Tibial artery (tissue), 4 donors: ENCODE measurements around the gene FAM47E.

Source experiments
- DNase-seq, 2 donors: peaks; one replicate each; pipeline ENCODE4 v3.0.0-alpha.2; 2019
- H3K27ac ChIP-seq, 2 donors: fragments of 200-600 bp; sonication (generic) in 1 of 2; 1 replicate in 1 of 2; 2 replicates in 1 of 2; pipeline ENCODE4 v1.5.1; 2018 to 2019; ENCODE audit warnings: mild to moderate bottlenecking in 1 of 2
- H3K27me3 ChIP-seq, 2 donors: fragments of 200-600 bp; sonication (generic) in 1 of 2; one replicate each; pipeline versions ENCODE4 v1.5.1 to v1.6.0; 2016 to 2019
- H3K36me3 ChIP-seq, 3 donors: fragments of 200-600 bp; sonication (generic) in 2 of 3; one replicate each; pipeline ENCODE4 v1.5.1; 2016 to 2019; ENCODE audit warnings: mild to moderate bottlenecking in 2 of 3
- H3K4me1 ChIP-seq, 4 donors: fragments of 200-600 bp; sonication (generic) in 2 of 4; 1 replicate in 3 of 4; 2 replicates in 1 of 4; pipeline ENCODE4 v1.5.1; 2016 to 2019
- H3K4me3 ChIP-seq, 2 donors: fragments of 200-600 bp; sonication (generic) in 1 of 2; 1 replicate in 1 of 2; 2 replicates in 1 of 2; pipeline ENCODE4 v1.5.1; 2018 to 2019; ENCODE audit warnings: mild to moderate bottlenecking in 2 of 2
- H3K9me3 ChIP-seq, 3 donors: fragments of 200-600 bp; sonication (generic) in 1 of 3; one replicate each; pipeline ENCODE4 v1.5.1; 2016 to 2019
- intact Hi-C: fragments of 100-400 bp; cut with DNase I; formaldehyde crosslinking; loops from one replicate; pipeline ENCODE4 v1.15.0; 2023; ENCODE audit warnings: low total_unique reads
- TF ChIP-seq, protein P1 (sequence below), 2 experiments: fragments of 200-600 bp in 1 of 2; fragments of 450-650 bp in 1 of 2; IDR thresholded peaks; one replicate each; pipeline ENCODE4 v1.5.1; 2017 to 2019; ENCODE audit warnings: antibody characterized with exemption in 2 of 2, mild to moderate bottlenecking in 1 of 2, moderate library complexity in 1 of 2

Gene FAM47E

GRCh38 chr4:76301775-76302162 is 50.2 kb downstream of the FAM47E start:
- Histone ChIP-seq H3K27me3 (no peaks in the 10 kb centered on the region), H3K36me3 (no peaks in the 10 kb centered on the region), H3K4me3 (no peak overlapping the region), H3K27ac (peak overlapping the region in 1 of 2 donors; percentile 25), H3K4me1 (peaks cover 0 to 20% (median 13%) of the 10 kb centered on the region in 4 donors), H3K9me3 (no peaks in the 10 kb centered on the region)
- no peak for DNase-seq
- intact Hi-C loops = no loop called here
- TF ChIP-seq, protein P1, sequence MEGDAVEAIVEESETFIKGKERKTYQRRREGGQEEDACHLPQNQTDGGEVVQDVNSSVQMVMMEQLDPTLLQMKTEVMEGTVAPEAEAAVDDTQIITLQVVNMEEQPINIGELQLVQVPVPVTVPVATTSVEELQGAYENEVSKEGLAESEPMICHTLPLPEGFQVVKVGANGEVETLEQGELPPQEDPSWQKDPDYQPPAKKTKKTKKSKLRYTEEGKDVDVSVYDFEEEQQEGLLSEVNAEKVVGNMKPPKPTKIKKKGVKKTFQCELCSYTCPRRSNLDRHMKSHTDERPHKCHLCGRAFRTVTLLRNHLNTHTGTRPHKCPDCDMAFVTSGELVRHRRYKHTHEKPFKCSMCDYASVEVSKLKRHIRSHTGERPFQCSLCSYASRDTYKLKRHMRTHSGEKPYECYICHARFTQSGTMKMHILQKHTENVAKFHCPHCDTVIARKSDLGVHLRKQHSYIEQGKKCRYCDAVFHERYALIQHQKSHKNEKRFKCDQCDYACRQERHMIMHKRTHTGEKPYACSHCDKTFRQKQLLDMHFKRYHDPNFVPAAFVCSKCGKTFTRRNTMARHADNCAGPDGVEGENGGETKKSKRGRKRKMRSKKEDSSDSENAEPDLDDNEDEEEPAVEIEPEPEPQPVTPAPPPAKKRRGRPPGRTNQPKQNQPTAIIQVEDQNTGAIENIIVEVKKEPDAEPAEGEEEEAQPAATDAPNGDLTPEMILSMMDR (IDR thresholded peaks at IDR 0.05) = no peak

DNA sequence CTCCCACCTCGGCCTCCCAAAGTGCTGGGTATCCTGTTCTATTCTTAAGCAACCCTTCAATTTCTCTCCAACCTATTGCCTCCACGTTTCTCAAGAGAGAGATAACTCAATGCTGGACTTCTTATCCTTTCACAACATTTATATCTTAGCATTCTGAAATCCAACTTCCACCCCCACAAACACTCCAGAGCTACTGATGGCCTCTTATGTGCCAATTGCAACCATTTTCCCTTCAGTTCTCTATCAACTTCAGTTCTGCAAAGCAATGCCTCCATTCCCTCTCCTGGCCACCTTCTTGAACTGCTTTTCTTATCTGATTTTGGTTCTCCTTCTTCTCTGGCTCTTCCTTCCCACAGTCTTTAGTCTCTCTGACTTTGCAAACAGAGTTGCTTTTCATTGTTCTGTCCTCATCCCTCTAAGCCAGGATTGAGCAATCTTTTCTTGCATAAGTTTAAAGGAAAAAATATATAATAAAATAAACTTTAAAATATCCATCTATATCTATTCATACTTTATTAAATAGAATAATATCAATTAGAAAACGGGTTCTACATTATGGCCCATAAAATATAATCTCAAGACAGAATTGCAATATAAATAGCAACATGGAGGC is 51.4 kb downstream of the FAM47E start:
- Histone ChIP-seq H3K9me3 (no peaks in the 10 kb centered on the region), H3K36me3 (no peaks in the 10 kb centered on the region), H3K4me1 (peaks cover 0 to 27% (median 20%) of the 10 kb centered on the region in 4 donors), H3K27ac (no peak overlapping the region), H3K27me3 (no peaks in the 10 kb centered on the region), H3K4me3 (no peak overlapping the region)
- intact Hi-C loops = no loop called here
- no peak for DNase-seq
- TF ChIP-seq, protein P1 (IDR thresholded peaks at IDR 0.05) = no peak

DNA sequence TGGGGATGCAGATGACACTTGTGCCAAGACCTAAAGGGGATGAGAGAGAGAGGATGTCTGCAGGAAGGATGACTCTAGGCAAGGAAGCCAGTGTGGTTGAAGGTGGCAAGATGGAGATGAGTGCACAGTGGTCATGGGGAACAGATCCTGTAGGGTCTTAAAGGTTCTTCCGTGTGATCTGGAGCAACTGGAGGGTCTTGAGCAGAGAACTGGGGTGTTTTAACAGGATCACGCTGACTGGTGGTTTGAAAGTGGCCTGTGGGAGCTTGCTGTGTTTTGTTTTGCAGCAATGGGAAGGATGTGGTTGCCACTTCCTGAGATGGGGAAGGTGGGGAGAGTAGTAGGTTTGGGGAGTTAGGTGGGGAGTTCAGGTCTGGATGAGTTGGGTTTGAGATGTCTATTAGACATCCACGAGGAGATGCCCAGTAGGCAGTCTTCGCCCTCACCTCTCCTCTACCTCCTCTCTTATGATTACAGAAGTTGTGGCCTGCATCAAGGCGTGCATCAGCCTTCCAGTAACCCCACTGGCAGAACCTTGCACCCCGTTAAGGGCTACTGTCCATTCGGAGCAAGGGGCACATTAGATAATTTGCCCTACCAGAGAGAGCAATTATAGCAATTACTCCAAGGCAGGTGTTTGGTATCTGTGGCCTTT is 53.6 kb downstream of the FAM47E start:
- DNase-seq = no peak
- H3K4me3 ChIP-seq = peak overlapping the region; percentile 76 to 85
- TF ChIP-seq, protein P1 (IDR thresholded peaks at IDR 0.05) = no peak
- peak overlapping the region; percentile 91 to 97 for H3K27ac ChIP-seq
- H3K4me1 ChIP-seq = peaks cover 0 to 38% (median 31%) of the 10 kb centered on the region in 4 donors
- no peaks in the 10 kb centered on the region for H3K9me3 ChIP-seq
- no peaks in the 10 kb centered on the region for H3K27me3 ChIP-seq
- intact Hi-C loops = loop anchor here (5.0 kb wide), 2 partner anchors 313 to 1557 kb away; partner anchors contain the start of genes MRPL1 and SDAD1
- H3K36me3 ChIP-seq = peaks cover 0 to 11% (median 9%) of the 10 kb centered on the region in 3 donors

GRCh38 chr4:76305971-76306881 is 54.7 kb downstream of the FAM47E start, which contains the start of gene STBD1:
STBD1 (plus strand) TSS chr4:76306733; CDS start chr4:76306770, 37 bp downstream.
- peak within 1 kb of the TSS; percentile 76 to 85 for H3K4me3 ChIP-seq
- H3K27me3 ChIP-seq = no peaks in the 10 kb centered on the region
- peak; percentile 87 to 93 for DNase-seq
- H3K36me3 ChIP-seq = peaks cover 0 to 13% (median 9%) of the 10 kb centered on the region in 3 donors
- H3K9me3 ChIP-seq = no peaks in the 10 kb centered on the region
- peak within 1 kb of the TSS; percentile 91 to 97 for H3K27ac ChIP-seq
- intact Hi-C loops = loop anchor here (2.0 to 5.0 kb wide), 3 partner anchors 93 to 1556 kb away; partner anchors contain the start of genes MRPL1, SCARB2 and SDAD1
- peaks cover 0 to 38% (median 30%) of the 10 kb centered on the region in 4 donors for H3K4me1 ChIP-seq
- TF ChIP-seq, protein P1 (IDR thresholded peaks at IDR 0.05) = no peak
